Epithelial cell of esophagus (primary cell): ENCODE data around the gene PCDHGA1.
A peak's percentile ranks its signal among the peaks of the same experiment; 100 is the strongest.

Experiments
- DNase-seq: peaks from one replicate; pipeline ENCODE4 v3.0.0; 2010; ENCODE audit warnings: low read depth
- H3K4me3 ChIP-seq: 2 replicates; pipeline ENCODE4 v1.5.1; 2011; ENCODE audit warnings: mild to moderate bottlenecking, low read length, control low read depth
- TF ChIP-seq, protein P1 (sequence below): IDR thresholded peaks from 2 replicates; pipeline ENCODE4 v1.5.1; 2011; ENCODE audit warnings: low read depth, mild to moderate bottlenecking, low read length, control low read depth, inconsistent platforms; ENCODE audit not compliant: insufficient read depth; ENCODE audit errors: missing control alignments

The PCDHGA1 gene

DNA sequence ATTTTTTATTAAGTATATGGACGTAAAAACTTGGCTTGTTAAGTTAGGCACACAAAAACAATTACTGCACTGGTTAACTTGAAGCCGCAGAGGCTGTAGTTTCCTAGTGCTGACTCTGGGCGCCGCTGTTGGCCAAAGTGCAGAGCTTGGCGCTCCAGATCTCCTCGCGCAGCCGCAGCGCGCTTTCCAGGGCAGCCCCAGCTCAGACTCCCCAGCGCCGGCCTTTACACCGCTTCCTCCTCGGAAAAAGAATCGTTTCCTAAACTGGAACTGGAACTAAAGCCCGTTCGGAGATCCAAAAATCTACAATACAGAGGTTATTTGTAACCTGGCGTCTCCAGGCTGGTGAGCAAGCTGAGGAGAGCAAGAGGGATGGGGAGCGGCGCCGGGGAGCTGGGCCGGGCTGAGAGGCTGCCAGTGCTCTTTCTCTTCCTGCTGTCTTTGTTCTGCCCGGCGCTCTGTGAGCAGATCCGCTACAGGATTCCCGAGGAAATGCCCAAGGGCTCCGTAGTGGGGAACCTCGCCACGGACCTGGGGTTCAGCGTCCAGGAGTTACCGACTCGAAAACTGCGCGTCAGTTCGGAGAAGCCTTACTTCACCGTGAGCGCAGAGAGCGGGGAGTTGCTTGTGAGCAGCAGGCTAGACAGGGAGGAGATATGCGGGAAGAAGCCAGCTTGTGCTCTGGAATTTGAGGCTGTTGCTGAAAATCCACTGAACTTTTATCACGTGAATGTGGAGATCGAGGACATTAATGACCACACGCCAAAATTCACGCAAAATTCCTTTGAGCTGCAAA, 67.6 kb downstream of the PCDHGA1 start, which contains the start of gene PCDHGB5:
PCDHGB5 (plus strand) TSS at position 192 of the 796 bp plus-strand sequence; CDS start at position 373, 181 bp downstream.
- TF ChIP-seq, protein P1, sequence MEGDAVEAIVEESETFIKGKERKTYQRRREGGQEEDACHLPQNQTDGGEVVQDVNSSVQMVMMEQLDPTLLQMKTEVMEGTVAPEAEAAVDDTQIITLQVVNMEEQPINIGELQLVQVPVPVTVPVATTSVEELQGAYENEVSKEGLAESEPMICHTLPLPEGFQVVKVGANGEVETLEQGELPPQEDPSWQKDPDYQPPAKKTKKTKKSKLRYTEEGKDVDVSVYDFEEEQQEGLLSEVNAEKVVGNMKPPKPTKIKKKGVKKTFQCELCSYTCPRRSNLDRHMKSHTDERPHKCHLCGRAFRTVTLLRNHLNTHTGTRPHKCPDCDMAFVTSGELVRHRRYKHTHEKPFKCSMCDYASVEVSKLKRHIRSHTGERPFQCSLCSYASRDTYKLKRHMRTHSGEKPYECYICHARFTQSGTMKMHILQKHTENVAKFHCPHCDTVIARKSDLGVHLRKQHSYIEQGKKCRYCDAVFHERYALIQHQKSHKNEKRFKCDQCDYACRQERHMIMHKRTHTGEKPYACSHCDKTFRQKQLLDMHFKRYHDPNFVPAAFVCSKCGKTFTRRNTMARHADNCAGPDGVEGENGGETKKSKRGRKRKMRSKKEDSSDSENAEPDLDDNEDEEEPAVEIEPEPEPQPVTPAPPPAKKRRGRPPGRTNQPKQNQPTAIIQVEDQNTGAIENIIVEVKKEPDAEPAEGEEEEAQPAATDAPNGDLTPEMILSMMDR: peak; percentile 66
- peak; percentile 59 for DNase-seq
- H3K4me3 ChIP-seq: peak within 1 kb of the TSS; percentile 48

DNA sequence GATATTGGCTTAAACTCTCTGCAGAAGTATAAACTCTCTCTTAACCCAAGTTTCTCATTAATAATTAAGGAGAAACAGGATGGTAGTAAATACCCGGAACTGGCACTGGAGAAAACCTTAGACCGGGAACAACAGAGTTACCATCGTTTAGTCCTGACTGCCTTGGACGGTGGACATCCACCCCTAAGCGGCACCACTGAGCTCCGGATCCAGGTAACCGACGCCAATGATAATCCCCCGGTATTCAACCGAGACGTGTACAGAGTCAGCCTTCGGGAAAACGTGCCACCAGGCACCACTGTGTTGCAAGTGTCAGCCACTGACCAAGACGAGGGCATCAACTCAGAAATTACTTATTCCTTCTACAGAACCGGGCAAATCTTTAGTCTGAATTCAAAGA, 68.3 kb downstream of the PCDHGA1 start:
- TF ChIP-seq, protein P1: no peak
- no peak overlapping the region for H3K4me3 ChIP-seq
- no peak for DNase-seq

DNA sequence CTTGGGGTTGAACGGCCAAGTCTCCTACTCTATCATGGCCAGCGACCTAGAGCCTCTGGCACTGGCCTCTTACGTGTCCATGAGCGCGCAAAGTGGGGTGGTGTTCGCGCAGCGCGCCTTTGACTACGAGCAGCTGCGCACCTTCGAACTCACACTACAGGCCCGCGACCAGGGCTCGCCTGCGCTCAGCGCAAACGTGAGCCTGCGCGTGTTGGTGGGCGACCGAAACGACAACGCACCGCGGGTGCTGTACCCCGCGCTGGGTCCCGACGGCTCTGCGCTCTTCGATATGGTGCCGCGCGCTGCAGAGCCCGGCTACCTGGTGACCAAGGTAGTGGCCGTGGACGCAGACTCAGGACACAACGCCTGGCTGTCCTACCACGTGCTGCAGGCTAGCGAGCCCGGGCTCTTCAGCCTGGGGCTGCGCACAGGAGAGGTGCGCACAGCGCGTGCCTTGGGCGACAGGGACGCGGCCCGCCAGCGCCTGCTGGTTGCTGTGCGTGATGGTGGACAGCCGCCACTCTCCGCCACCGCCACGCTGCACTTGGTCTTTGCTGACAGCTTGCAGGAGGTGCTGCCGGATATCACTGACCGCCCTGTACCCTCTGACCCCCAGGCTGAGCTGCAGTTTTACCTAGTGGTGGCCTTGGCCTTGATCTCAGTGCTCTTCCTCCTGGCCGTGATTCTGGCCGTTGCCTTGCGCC, 69.4 kb downstream of the PCDHGA1 start:
- no peak overlapping the region for H3K4me3 ChIP-seq
- no peak for DNase-seq
- TF ChIP-seq, protein P1: no peak

DNA sequence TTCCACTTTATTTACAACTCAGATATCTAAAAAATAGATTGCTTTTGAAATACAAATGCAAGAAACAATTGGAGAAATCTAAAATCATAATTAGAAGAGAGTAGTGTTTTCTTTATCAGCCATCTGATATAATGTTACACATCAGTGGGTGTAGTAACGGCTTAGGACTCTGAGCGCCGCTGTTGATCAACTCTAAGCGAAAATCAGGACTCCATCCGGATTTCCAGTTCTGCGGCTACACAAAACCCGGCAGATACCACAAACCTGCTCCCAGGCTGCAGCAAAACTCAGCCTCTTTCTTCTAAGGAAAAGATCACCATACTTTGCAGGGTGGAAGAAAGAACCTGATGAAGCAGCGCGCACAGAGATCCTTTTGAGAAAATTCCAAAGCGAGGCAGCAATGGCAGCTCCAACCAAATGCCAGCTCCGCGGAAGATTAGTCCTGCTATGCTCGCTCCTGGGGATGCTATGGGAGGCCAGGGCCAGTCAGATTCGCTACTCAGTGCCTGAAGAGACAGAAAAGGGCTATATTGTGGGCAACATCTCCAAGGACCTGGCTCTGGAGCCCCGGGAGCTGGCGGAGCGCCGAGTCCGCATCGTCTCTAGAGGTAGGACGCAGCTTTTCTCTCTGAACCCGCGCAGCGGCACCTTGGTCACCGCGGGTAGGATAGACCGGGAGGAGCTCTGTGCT, 72.4 kb downstream of the PCDHGA1 start, which contains the start of gene PCDHGA9:
PCDHGA9 (plus strand) TSS at position 226 of the 691 bp plus-strand sequence; CDS start at position 401, 175 bp downstream.
- peak; percentile 51 for DNase-seq
- H3K4me3 ChIP-seq: peak within 1 kb of the TSS; percentile 34
- TF ChIP-seq, protein P1: peak; percentile 58

DNA sequence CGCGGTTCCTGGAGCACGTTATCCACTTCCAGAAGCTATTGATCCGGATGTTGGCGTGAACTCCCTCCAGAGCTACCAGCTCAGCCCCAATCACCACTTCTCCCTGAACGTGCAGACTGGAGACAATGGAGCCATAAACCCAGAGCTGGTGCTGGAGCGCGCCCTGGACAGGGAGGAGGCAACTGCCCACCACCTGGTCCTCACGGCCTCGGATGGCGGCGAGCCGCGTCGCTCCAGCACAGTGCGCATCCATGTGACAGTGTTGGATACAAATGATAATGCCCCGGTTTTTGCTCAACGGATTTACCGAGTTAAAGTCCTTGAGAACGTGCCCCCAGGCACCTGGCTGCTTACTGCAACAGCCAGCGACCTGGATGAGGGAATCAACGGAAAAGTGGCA, 73.1 kb downstream of the PCDHGA1 start:
- TF ChIP-seq, protein P1: no peak
- DNase-seq: no peak
- no peak overlapping the region for H3K4me3 ChIP-seq

DNA sequence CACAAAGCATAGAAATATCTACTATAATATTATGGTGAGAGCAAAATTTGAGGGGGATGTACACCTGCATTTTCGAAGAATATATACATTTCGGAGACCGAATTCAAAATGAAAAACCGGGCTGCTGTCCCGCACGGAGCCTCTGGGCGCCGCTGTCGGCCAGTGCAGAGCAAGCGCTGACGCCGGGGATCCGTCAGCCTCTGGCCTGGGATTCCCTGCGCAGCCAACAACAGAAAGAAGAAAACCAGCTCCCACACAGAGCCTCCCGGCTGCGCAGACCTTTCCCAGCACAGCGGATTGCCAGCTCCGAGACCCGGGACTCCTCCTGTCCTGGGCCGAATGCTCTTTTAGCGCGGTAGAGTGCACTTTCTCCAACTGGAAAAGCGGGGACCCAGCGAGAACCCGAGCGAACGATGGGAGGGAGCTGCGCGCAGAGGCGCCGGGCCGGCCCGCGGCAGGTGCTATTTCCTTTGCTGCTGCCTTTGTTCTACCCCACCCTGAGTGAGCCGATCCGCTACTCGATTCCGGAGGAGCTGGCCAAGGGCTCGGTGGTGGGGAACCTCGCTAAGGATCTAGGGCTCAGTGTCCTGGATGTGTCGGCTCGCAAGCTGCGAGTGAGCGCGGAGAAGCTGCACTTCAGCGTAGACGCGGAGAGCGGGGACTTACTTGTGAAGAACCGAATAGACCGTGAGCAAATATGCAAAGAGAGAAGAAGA, 77.6 kb downstream of the PCDHGA1 start, which contains the start of gene PCDHGB6:
PCDHGB6 (plus strand) TSS at position 232 of the 716 bp plus-strand sequence; CDS start at position 414, 182 bp downstream.
- peak; percentile 50 for DNase-seq

More for the DNA sequence above, 77.6 kb downstream of the PCDHGA1 start, which contains the start of gene PCDHGB6:
- TF ChIP-seq, protein P1: peak; percentile 66
- H3K4me3 ChIP-seq: peak within 1 kb of the TSS; percentile 27
